Measurements from ENCODE around the gene PPM1F. TPM values are rescaled to one million over a fixed set of nuclear protein-coding genes. Genes with fewer than 3 reads are reported as not detected.

PPM1F gene
- total and polyA plus RNA-seq, 2 donors from 2014 or later: 13.8 to 42.5 TPM

DNA sequence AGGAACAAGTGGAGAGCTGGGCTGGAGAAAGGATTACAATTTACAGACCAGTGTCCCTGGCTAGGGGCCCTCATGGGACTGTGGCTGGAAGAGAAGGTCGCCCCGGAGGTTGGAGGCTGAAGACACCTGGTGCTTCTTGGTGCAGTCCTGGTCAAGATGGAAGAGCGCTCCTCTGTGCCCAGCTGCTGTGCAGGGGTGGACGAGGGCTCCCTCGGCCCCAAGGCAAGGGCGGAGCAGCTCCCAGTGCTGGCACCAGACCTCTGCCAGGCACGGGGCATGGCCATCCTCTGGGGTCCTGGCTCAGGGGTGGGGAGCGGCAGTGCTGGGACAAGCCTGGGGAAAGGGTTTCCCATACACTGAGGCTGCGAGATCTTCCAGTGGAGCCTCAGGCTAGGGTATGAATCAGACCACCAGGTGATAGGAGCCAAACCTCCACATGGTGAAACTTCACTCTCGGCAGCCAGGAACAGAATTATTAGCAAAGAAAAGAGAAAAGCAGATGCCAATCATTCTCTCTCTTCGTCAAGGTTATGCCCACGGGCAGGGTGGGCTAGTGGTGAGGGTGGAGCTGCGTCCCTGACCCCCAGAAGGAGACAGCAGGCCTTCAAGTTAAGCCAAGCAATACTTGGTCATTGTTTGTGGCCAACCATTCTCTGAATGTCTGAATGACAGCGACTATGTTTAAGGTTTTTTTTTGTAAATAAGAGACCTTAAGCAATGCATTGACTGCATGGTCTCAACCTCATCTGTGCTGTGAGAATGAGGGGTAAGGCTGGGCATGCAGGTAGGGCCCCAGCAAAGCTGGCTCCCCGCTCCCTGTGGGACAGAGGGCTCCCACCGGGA is 32.1 kb downstream of the PPM1F start:
- peaks cover 0 to 5% (median 0%) of the 10 kb centered on the region in 3 donors for H3K36me3 ChIP-seq (ENCODE audit: control insufficient read depth in 2 of 3, insufficient read depth in 3 of 3, low read length in 3 of 3)
- TF ChIP-seq, protein P1, sequence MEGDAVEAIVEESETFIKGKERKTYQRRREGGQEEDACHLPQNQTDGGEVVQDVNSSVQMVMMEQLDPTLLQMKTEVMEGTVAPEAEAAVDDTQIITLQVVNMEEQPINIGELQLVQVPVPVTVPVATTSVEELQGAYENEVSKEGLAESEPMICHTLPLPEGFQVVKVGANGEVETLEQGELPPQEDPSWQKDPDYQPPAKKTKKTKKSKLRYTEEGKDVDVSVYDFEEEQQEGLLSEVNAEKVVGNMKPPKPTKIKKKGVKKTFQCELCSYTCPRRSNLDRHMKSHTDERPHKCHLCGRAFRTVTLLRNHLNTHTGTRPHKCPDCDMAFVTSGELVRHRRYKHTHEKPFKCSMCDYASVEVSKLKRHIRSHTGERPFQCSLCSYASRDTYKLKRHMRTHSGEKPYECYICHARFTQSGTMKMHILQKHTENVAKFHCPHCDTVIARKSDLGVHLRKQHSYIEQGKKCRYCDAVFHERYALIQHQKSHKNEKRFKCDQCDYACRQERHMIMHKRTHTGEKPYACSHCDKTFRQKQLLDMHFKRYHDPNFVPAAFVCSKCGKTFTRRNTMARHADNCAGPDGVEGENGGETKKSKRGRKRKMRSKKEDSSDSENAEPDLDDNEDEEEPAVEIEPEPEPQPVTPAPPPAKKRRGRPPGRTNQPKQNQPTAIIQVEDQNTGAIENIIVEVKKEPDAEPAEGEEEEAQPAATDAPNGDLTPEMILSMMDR (IDR thresholded peaks at IDR 0.05; ENCODE audit: borderline replicate concordance, extremely low read depth, insufficient read depth): no peak
- DNase-seq (no peak), FAIRE-seq (no peak)
- no peak overlapping the region for H3K27ac ChIP-seq (ENCODE audit: low read depth in 2 of 2, low read length in 2 of 2)
- H3K4me1 ChIP-seq (ENCODE audit: control insufficient read depth in 2 of 3, insufficient read depth in 2 of 3, low read depth in 1 of 3, low read length in 3 of 3): peaks cover 0 to 5% (median 0%) of the 10 kb centered on the region in 3 donors
- H3K9ac ChIP-seq (ENCODE audit: low read length in 3 of 3): no peak overlapping the region
- intact Hi-C loops (cut with DNase I): no loop called here
- H3K9me3 ChIP-seq (ENCODE audit: control insufficient read depth in 2 of 3, insufficient read depth in 1 of 3, low read length in 3 of 3): no peaks in the 10 kb centered on the region
- no peak overlapping the region for H3K4me3 ChIP-seq (ENCODE audit: low read length in 3 of 3)
- no peaks in the 10 kb centered on the region for H3K27me3 ChIP-seq (ENCODE audit: control insufficient read depth, insufficient read depth, low read length)

DNA sequence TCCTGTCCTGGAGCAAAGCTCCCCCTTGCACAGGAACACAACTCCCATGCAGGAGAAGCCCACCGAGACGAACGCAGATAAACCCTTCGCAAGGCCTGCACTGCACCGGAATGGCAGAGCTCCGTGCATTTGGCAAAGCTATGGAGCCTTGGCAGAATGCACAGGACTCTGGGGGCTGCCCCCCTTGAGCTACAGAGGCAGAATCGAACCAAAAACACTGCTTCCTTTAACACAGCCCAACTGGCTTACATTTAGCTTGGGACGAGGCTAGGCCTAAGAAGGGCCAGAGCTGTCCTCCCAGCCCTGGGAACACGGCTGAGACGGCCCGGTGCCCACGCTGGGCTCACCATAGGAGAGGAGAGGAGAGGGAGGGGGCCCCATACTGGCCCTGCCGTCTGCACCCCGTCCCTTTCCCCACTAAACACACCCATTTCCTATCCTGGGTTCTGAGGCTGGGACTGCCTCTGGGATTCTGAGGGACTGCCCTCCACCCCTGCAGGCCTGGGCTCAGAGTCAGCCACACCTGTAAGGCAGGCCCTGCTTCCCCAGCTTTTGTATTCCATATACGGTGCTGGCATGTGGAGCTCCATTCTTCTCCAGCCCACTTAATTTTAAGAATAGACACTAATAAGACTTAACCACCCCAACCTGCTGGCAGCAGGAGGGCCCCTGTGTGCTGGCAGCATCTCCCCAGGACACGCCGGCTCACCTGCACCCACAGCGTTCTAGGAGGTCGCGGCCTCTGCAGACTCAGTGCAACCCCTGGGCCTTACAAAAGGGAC is 32.9 kb downstream of the PPM1F start:
- H3K4me3 ChIP-seq (ENCODE audit: low read length in 3 of 3): no peak overlapping the region
- intact Hi-C loops (cut with DNase I): no loop called here
- H3K27me3 ChIP-seq (ENCODE audit: control insufficient read depth, insufficient read depth, low read length): no peaks in the 10 kb centered on the region
- no peak overlapping the region for H3K9ac ChIP-seq (ENCODE audit: low read length in 3 of 3)
- H3K36me3 ChIP-seq (ENCODE audit: control insufficient read depth in 2 of 3, insufficient read depth in 3 of 3, low read length in 3 of 3): no peaks in the 10 kb centered on the region
- no peak overlapping the region for H3K27ac ChIP-seq (ENCODE audit: low read depth in 2 of 2, low read length in 2 of 2)
- peaks cover 0 to 5% (median 0%) of the 10 kb centered on the region in 3 donors for H3K4me1 ChIP-seq (ENCODE audit: control insufficient read depth in 2 of 3, insufficient read depth in 2 of 3, low read depth in 1 of 3, low read length in 3 of 3)
- H3K9me3 ChIP-seq (ENCODE audit: control insufficient read depth in 2 of 3, insufficient read depth in 1 of 3, low read length in 3 of 3): no peaks in the 10 kb centered on the region
- FAIRE-seq (no peak), DNase-seq (peak in 1 of 5 donors; percentile 59)
- TF ChIP-seq, protein P1 (IDR thresholded peaks at IDR 0.05; ENCODE audit: borderline replicate concordance, extremely low read depth, insufficient read depth): no peak

DNA sequence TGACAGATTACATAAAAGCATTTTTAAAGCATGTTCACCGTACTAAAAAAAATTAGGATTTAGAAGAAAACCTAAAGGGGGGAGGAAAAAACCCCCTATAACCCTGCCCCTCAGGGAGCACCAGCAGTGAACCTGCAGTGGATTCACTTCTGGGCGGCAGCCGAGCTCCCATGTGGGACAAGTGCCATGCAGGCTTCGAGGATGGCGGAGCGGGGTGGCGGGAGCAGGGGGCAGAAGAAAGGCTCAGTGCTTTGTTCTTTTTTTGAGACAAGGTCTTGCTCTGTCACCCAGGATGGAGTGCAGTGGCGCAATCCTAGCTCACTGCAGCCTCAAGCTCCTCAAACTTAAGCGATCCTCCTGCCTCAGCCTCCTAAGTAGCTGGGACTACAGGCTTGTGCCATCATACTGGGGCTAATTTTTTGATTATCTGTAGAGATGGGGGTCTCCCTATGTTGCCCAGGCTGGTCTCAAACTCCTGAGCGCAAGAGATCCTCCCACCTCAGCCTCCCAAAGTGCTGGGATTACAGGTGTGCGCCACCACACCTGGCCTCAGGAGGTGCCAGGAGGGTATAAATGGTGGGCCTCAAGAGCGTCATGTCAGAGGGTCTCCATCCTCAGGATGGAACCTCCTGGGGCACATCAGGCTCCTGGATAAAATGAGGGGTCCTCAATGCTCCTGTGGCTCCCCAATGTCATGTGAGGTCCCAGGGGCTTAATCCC is 34.0 kb downstream of the PPM1F start:
- no peak for FAIRE-seq
- no peaks in the 10 kb centered on the region for H3K27me3 ChIP-seq (ENCODE audit: control insufficient read depth, insufficient read depth, low read length)
- DNase-seq: peak in 1 of 5 donors; percentile 39
- no peak overlapping the region for H3K27ac ChIP-seq (ENCODE audit: low read depth in 2 of 2, low read length in 2 of 2)
- intact Hi-C loops (cut with DNase I): no loop called here
- H3K36me3 ChIP-seq (ENCODE audit: control insufficient read depth in 2 of 3, insufficient read depth in 3 of 3, low read length in 3 of 3): no peaks in the 10 kb centered on the region
- H3K4me1 ChIP-seq (ENCODE audit: control insufficient read depth in 2 of 3, insufficient read depth in 2 of 3, low read depth in 1 of 3, low read length in 3 of 3): peaks cover 0 to 5% (median 0%) of the 10 kb centered on the region in 3 donors
- TF ChIP-seq, protein P1 (IDR thresholded peaks at IDR 0.05; ENCODE audit: borderline replicate concordance, extremely low read depth, insufficient read depth): no peak
- no peak overlapping the region for H3K4me3 ChIP-seq (ENCODE audit: low read length in 3 of 3)
- no peaks in the 10 kb centered on the region for H3K9me3 ChIP-seq (ENCODE audit: control insufficient read depth in 2 of 3, insufficient read depth in 1 of 3, low read length in 3 of 3)
- no peak overlapping the region for H3K9ac ChIP-seq (ENCODE audit: low read length in 3 of 3)
